Stimulated activated CD4-positive, alpha-beta T cell treated with anti-CD3 and anti-CD28 coated beads, Interleukin-1b, Interleukin-23, amount 100 ng/mL, for 4 hours (primary cell): Measurements from ENCODE around the gene MRGPRD.

Experiments used
- DNase-seq, 2 donors: peaks; one replicate each; pipeline ENCODE4 v3.0.0-alpha.2; 2020; ENCODE audit warnings: low read depth in 2 of 2

MRGPRD gene, protein sequence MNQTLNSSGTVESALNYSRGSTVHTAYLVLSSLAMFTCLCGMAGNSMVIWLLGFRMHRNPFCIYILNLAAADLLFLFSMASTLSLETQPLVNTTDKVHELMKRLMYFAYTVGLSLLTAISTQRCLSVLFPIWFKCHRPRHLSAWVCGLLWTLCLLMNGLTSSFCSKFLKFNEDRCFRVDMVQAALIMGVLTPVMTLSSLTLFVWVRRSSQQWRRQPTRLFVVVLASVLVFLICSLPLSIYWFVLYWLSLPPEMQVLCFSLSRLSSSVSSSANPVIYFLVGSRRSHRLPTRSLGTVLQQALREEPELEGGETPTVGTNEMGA

DNA sequence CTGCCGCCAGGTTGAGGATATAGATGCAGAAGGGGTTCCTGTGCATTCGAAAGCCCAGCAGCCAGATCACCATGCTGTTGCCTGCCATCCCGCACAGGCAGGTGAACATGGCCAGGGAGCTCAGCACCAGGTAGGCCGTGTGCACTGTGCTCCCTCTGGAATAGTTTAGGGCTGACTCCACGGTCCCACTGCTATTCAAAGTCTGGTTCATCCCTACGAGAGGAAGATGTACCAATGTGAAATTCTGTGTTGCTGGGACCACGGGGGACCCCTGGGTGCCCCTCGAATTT lies at the start of gene MRGPRD:
MRGPRD (minus strand) TSS at position 211 of the 290 bp plus-strand sequence; CDS start at position 211, 0 bp downstream.
- DNase-seq, result no peak

DNA sequence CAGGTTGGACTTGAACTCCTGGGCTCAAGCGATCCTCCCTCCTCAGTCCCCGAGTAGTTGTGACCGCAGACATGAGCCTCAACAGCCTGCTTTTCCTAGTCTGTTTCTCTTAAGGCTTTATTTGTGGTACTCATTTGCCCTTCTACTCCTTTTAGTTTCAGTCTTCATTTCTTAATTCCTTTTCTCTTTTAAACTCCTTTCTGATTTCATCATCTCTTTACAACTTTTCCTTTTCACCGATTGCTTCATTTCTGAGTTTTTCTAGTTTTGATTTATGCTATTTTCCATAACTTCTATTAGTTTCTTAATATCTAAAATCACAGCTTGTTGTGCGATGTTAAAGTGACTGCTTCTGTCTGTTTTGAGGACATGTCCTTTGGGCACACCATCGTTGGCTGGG lies 49.5 kb upstream of the MRGPRD start:
- no peak for DNase-seq

DNA sequence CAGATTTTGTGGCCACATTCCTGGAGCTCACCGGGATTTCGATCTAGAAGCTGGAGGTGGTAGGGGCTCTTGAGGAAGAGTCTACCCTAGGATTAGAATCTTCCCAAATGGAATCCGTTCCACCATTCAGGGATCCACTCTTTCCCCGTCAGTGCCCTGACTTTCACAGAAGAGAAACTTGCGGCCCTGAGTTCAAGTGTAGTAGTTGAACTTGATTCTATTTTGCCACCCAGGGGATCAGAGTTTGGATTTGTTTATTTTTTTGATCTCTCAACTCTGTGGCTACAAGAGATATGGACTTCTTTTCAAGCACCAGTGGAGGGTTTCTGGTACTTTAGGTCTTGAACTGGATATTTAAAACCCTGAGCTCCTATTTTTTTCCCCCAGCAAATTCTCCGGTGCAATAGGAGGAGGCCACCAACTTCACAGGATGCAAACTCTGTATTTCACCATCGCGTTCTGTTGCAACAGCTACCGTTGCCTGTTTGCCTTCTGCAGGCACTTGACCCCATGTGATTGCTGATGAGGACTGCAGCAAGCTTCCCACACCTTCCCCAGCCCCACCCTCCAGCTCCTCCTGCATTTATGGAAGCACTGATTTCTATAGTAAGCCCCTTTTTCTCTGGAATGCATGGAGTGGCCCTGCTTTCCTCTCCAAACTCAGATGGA lies 47.1 kb upstream of the MRGPRD start:
- DNase-seq, result no peak

DNA sequence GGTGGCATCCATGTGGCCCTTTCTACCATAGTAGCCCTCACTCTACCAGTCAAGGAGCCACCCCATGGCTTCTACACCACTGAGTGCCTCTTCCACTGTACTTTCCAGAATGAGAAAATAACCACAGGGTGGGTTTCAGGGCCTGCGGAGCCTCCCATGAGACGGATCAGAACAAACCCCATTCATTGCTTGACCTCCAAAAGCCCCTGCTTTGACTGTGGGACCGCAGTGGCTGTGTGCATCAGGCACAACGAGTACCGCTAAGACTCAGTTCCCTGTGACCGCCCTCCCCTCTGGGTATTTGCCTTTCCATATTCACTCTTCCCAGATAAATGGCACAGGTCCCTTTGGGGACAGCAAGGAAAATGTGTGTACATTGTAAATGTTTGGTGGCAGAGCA lies 43.7 kb upstream of the MRGPRD start:
- no peak for DNase-seq

DNA sequence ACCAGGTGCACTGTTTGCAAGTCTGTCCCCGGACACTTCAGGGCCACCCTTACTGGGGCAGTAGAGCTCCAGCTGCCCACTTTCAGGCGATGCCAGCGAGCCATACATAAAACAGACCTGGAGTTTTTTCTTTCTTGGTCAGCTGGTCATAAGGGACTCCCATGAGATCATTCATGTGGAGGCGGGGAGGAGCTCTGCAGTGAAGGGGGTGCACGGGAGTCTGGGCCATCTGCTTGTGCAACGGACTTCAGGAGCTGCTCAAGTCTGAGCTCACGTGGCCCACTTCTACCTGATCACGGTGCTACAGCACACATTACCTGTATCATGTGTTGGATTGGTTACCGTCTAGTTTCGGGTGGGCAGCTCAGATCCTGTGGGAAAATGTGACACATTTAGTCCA lies 41.5 kb upstream of the MRGPRD start:
- no peak for DNase-seq

DNA sequence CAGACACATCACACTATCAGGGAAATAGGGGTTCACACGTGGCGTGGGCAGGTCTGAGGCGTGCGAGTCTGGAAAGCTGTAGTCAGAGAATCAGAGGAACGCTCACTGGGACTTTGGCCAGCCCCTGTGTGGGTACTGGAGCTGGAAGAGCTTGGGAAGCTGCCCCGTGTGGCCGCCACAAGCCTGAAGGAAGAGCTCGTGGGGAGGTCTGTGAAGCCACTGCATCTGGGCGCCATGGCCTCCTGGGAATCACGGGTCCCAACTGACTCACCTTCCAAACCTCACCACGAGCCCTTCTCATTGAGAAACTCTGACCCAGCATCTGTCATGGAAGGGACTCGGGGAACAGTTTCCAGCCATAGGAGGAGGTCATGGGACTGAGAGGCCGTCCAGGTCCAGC lies 38.1 kb upstream of the MRGPRD start:
- DNase-seq, result no peak

DNA sequence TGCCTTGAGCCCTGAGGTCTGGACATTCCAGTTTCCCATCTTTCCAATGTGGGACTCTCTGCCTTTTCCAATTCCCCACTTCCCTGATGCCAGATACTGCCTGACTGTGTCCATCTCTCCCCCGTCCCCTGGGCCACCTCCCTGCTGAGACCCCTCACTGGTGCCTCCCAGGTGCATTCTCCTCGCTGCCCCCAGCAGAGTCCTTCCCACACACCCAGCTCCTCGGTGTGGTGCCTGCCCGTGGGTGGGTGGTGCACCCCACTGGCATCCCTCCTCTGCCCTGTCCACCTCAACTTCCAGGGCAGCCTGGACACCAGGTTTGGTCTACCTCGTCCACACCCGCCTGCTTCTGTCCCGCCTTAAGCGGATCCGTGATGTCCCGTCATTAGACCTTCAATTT lies 37.2 kb upstream of the MRGPRD start:
- no peak for DNase-seq

DNA sequence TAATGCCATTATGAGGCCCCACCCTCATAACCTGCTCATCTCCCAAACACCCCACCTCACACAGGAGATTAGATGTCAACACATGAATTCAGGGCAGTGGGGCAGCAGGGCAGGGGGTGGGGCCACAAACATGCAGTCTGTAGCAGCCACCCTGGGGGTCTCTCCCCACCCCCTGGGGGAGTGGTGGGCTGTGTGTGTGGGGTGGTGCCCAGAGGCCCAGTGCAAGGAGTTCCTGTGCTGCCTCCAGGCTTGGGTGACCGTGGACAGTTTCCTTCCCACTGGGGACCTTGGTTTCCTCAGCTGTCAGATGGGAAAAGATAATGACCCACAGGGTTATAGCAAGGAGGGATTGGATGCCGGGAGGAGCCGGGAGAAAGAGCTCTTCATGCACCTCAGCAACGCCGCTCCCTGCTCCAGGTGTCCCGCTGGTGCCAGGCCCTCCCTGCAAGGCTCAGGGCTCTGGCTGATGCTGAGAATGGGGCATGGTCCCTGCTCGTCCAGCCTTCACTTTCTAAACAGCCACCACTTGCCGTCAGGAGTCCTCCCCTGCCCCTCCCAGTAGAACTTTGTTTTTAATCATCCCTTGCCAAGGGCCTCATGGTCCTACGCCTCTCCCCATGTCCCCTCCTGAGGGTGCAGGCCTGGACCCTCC lies 34.2 kb upstream of the MRGPRD start:
- no peak for DNase-seq

DNA sequence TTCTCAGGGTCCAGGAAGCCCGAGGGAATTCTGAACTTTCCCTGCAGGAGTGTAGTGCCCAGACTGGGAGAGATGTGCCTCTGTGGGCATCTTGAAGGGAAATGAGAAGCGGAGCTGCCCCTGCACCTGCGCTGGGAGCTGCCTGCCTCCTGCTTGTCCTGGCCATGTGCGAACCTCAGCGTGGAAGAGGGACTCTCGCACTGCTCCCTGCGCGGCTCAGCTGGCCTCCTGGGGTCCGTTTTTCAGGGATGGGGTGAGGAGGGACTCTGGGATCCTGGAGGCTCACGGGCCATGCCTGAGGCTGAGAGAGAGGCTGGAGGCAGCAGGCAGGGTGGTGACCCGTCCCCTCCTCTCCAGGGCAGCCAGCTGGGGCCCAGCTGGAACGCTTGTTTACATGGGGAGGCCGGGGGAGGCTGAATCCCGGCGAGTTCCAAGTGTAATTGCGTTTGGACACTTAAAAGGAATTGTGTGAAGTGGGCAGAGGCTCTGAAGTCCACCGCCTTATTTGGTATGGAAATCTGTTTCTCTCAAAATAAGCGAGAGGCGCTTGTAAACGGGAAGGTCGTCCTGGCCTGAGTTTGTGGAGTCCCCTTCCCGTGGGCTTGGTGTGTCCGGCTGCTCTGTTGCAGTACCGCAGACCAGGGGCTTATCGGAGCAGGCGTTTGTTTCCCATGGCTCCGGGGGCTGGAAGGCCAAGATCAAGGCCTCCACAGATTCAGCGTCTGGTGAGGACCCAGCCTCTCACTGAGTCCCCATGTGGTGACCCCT lies 33.5 kb upstream of the MRGPRD start:
- no peak for DNase-seq

DNA sequence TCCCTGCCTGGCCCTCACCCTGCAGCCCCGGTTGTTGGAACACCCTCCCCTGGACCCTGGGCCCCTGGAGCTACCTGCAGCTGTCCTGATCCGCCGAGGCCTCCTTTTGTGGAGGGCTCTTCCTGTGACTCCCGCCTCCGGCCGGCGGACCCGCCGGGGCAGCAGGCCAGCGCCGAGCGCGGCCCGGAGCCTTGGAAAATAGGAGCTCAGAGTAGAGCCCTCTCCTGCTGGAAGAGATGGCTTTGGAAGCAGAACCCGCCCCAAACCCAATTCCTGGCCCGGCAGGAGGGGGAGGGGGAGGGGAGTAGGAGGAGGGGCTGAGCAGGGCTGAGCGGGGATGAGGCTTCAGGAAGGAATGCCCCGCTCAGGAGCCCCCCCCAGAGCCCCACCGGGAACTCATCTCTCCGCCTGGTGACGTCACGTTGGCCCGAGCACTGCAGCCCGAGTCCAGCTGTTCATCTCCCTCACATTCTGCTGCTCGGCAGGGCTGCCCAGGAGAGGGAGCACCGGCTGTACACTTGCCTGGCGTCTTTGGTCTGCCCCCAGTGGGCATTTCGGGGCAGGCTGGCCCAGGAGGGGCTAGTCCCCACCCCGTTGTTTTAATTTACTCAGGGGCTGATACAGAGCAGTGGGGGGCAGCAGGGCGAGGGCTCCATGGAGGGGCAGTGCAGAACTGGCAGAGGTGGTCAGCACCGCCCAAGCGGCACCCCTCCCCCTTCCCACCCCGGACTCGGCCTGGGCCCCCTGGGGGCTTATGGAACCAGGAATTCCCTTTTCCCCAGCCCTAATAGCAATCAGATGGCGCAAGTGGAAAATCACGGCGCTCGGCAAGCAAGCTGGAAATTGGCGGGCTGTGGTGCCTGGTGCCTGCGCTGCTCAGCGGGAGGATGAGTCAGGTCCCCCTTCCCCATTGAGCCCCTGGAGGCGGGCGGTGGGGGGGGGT lies 32.5 kb upstream of the MRGPRD start, which contains the start of gene MRGPRF:
MRGPRF (minus strand) TSS at position 238 of the 943 bp plus-strand sequence. CDS start 3,345 bp downstream, outside the sequence.
- no peak for DNase-seq

DNA sequence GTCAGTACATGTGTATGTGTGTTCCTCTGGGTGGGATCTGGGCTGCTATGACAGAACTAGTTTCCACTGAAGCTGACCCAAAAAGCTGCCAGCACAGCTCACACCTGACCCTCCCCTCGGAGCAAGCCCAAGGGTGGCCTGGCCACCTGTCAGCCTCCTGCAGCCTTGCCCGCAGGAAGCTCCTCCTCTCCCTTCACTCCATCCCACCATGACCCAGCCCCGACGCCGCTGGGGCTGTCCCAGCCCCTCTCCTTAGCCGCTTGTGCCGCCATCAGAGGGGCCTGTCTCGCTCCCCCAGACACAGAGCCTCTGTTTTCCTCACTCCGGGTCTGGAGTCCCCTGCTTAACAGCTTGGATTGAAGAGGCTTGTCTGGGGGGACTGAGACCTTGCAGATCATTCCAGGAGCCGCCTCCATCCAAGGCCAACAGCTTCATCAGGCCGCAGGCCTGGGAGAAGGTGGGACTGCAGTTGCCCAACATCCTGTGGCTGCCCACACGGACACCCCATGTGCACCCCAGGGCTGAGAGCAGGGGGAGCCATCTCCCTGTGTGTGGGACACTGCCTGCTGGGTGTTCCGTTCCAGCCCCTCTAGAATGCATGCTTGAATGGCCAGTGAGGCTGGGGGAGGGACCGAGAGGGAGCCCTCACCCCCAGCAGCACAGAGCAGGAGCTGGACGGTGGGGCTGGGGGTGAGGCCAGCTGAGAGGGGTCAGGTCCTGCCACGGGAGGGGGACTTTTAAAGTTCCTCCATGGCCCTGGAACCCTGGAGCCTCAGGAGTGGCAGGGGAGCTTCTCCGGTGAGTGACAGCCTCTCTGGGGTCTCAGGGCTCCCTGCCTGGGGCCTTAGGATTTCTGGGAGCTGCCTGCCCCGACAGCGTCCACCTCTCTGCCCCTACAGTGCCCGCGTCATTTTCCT lies 31.6 kb upstream of the MRGPRD start:
- DNase-seq, result no peak

DNA sequence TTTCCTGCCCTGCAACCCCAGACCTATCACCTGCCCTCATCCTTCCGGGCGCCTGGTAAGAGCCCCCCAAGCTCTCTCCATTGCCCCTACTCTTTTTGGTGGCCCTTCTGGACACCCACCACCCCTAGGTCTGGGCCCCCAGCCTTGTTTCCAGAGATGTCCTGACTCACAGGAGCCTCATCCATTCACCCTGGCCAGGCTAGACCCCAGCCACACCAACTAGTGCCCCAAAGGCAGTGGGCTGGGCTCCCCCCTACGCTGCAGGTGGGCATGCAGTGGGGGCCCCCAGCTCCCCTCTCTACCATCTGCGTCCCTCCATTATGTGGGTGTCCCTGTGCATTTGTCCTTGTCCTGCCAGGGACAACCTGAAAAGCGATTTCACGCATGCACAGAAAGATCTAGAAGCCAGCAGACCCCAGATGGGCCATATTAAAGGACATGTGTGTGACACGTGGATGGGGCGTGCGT lies 30.9 kb upstream of the MRGPRD start:
- no peak for DNase-seq

DNA sequence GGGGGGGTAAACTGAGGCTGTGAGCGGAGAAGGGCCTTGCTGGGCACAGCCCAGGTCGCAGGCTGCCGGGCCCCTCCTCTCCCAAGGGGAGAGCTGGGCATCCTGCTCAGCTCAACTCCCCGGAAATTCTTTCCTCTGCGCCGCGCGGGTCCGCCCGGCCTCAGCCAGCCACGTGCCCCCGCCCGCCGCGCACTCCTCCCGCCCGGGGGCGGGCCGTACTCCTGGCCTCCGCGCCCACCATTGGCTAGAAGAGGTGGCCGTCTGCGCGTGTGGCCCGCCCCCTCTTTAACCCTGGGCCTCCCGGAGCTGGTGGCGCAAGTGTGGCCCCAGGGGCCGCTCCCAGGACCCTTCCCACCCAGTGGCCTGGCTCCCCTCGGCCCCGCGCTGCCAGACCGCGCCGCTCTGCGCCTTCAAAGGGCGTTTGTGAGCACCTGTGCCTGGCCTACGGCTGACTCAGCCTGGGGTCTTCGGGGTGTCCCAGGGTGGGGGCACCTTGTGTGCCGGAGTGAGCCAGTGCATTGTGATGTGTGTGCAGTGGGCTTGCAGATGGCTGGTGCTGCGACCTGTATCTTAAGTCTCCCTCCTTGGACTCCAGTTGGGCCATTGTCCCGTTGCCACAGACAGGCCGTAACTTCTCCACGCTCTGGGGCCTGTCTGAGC lies 30.3 kb upstream of the MRGPRD start:
- peak in 1 of 2 donors; percentile 38 for DNase-seq

DNA sequence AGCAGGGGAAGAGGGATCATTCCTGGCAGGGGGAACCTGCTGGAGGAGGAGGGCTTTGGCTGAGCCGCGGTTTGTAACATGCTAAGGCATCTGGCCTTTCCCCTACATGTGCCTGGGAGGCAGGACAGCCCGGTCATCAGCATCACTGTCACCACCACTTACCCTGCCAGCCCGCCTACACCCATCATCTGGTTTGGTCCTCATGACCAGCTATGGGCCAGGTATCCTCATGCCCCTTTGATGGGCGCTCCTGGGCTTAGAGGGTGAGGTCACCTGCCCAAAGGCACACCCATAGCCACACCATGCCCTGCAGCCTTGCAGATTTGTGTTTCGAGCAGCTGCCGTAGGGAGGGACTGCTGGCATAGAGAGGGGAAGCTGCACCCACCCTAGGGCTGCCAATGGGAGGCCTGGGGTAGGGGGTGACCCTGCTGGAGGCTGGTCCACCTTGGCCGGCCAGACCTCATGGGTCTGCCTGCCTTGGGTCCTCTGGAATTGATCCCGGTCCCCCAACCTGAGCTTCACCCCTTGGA lies 29.6 kb upstream of the MRGPRD start:
- no peak for DNase-seq

DNA sequence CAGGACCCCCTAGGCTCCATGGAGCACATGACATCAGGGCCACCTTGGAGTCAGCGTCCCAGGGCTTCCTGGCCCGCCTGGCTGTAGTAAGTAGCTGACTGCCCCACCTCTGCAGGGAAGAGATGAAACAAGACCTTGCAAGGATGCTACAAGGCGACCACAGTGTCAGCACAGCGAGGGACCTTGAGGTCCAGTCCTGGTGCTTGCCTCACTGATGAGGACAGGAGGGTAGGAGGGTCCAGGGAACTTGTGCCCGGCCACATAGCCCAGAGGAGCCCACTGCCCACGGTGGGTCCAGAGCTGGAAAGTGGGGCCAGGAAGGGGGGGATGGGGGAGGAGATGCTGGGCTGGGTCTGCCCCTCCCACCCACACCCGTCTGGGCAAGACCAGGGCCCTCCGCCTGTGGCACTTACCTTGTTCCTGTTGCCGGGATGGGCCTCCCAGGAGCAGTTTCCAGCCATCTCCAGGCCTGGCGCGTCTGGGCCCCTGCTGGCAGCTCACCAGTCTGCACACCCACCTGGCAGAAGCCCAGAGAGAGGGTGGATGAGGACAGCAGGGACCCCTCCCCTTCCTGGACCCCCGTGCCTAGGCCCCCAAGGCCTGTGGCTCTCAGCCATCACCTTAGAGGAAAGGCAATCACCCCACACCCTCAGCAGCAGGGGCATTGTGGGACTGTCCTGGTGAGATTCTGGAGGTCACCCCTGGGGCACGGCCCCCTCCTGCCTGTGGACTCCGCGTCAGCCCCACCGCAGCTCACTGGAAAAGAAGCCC lies 28.8 kb upstream of the MRGPRD start:
- DNase-seq, result no peak

DNA sequence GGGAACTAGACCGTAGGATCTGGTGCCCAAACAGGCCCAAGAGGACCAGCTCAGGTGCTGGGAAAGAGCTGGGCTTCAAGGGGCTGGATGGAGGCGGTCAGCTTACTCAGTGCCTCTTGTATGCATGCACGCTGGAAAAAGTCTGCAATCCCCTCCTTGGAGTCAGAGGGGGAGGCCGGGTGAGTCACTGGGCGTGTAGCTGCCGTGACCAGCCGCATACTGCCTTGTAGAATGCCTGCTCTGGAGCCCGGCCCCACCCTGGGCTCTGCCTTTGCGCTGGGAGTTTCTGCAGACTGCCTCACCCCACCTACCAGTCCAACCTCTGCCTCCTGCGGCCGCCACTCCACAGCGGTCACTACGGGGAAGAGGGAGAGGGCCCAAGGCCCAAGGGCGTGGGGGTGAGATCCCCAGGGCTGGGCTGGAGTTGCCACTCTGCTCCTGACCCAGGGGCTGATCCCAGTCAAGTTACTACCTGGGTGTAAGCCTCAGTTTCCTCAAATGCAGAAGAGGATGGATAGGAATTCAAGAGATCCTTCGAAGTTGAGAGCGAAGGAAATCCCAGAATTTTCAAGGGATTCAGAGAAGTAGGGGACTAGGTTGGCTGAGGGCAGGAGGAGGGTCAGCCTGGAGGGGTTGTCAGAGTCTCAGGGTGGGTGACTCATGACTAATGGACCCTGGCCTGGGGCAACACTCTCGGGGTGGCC lies 28.1 kb upstream of the MRGPRD start:
- DNase-seq, result no peak

DNA sequence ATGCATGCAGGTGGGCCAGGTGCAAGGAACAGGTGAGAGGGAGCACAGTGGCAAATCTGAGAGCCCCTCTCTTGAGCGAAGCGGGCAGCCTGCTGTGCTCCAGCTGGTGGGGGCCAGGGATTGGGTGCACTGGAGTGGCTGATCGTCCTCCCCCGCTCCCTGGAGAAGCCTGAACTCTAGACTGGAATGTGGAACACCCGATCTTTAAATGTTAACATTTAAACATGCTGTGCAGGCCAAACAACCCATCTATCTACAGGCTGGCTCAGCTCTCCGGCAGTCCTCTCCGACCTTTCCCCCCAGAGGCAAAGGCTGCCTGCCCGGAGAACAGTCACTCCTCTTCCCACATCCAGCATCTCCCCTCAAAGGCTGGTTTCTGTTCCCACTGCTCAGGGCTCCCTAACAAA lies 27.2 kb upstream of the MRGPRD start:
- no peak for DNase-seq

DNA sequence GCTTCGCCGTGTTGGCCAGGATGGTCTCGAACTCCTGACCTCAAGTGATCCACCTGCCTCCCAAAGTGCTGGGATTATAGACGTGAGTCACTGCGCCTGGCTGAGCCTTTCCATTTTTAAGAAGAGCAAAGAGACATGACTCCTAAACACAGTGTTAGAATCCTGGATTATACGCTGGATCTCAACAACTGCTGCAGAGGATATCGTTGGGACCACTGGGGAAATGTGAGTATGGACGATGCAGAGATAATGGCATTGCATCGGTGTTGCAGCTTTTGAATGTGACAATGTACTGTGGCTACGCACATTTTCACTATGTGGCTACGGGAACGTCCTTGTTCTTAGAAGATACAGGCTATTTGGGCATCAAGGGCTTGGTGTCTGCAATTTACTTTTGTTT lies 26.0 kb upstream of the MRGPRD start:
- DNase-seq, result no peak
